ENCODE measurements around the gene HDGFL2.

The HDGFL2 gene

DNA sequence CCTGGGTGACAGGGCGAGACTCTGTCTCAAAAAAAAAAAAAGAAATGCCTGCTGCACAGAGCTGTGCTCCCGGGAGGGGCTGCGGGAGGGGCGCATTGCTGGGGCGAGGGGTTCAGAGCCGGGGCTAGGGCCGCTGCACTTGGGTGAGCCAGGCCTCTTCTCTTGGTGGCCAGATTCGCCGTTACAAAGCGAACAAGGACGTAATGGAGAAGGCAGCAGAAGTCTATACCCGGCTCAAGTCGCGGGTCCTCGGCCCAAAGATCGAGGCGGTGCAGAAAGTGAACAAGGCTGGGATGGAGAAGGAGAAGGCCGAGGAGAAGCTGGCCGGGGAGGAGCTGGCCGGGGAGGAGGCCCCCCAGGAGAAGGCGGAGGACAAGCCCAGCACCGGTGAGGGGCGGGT lies 27.2 kb downstream of the HDGFL2 start:
- Mint-ChIP-seq H3K27ac (peak overlapping the region; percentile 81), H3K4me3 (no peak overlapping the region), H3K36me3 (ENCODE audit: low read depth) (peaks cover 4% of the 10 kb centered on the region), H3K9me3 (no peaks in the 10 kb centered on the region), H3K27me3 (ENCODE audit: low read depth, poor library complexity) (no peaks in the 10 kb centered on the region), H3K4me1 (no peaks in the 10 kb centered on the region)
- no peak for DNase-seq
- TF ChIP-seq, protein P1, sequence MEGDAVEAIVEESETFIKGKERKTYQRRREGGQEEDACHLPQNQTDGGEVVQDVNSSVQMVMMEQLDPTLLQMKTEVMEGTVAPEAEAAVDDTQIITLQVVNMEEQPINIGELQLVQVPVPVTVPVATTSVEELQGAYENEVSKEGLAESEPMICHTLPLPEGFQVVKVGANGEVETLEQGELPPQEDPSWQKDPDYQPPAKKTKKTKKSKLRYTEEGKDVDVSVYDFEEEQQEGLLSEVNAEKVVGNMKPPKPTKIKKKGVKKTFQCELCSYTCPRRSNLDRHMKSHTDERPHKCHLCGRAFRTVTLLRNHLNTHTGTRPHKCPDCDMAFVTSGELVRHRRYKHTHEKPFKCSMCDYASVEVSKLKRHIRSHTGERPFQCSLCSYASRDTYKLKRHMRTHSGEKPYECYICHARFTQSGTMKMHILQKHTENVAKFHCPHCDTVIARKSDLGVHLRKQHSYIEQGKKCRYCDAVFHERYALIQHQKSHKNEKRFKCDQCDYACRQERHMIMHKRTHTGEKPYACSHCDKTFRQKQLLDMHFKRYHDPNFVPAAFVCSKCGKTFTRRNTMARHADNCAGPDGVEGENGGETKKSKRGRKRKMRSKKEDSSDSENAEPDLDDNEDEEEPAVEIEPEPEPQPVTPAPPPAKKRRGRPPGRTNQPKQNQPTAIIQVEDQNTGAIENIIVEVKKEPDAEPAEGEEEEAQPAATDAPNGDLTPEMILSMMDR (IDR thresholded peaks at IDR 0.05): no peak

DNA sequence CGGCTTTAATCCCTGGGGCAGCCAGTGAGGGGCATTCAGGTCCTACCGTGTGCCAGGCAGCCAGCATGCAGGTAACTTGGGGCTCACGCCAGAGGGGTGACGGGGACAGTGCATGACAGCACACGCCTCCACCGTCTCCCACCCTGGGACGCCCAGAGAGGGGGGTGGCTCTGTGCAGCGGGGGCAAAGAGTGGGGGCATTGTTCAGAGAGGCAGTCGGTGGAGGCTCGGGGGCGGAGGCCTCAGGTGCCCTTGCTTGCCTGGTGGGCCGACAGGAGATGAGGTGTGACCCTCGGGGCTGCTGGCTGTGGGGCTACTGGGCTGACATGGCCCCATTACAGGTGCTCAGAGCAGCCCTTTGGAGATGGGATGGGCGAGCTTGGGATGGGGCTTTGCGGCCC lies 27.8 kb downstream of the HDGFL2 start:
- H3K9me3 Mint-ChIP-seq: no peaks in the 10 kb centered on the region
- no peaks in the 10 kb centered on the region for H3K4me1 Mint-ChIP-seq
- no peak for DNase-seq
- TF ChIP-seq, protein P1 (IDR thresholded peaks at IDR 0.05): no peak
- peaks cover under 1% of the 10 kb centered on the region for H3K36me3 Mint-ChIP-seq (ENCODE audit: low read depth)
- no peak overlapping the region for H3K4me3 Mint-ChIP-seq
- no peaks in the 10 kb centered on the region for H3K27me3 Mint-ChIP-seq (ENCODE audit: low read depth, poor library complexity)
- no peak overlapping the region for H3K27ac Mint-ChIP-seq

DNA sequence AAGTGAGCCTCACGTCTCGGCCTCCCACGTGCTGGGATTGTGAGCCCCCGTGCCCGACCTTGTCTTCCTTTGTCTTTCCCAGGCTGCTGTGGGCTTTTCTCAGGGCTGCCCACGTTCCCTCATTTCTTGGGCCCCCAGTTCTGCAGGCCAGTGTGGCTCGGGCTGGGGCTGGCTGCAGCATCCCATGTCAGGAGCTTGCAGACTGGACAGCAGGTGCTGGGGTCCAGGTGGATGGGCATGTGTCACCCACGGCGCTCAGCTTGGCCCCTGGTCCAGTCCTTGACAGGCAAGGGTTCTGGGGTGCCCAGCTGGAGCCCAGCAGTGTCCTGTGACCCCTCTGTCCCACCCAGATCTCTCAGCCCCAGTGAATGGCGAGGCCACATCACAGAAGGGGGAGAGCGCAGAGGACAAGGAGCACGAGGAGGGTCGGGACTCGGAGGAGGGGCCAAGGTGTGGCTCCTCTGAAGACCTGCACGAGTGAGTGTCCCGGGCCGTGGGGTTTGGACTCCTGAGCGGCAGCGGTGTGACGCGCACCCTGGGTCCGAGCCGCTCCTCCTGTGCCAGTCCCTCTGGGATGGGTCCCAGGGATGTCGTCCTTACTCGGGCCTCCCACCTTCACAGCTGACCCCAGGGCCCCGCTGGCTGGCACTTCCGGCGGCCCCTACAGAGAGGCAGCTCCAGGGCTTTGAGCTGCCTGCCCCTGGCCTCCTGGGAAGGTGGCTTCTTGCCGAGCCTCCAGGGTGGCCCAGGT lies 28.9 kb downstream of the HDGFL2 start:
- no peaks in the 10 kb centered on the region for H3K9me3 Mint-ChIP-seq
- TF ChIP-seq, protein P1 (IDR thresholded peaks at IDR 0.05): no peak
- no peak for DNase-seq
- no peak overlapping the region for H3K27ac Mint-ChIP-seq
- H3K4me3 Mint-ChIP-seq: no peak overlapping the region
- no peaks in the 10 kb centered on the region for H3K27me3 Mint-ChIP-seq (ENCODE audit: low read depth, poor library complexity)
- H3K36me3 Mint-ChIP-seq (ENCODE audit: low read depth): peaks cover 9% of the 10 kb centered on the region
- H3K4me1 Mint-ChIP-seq: no peaks in the 10 kb centered on the region

DNA sequence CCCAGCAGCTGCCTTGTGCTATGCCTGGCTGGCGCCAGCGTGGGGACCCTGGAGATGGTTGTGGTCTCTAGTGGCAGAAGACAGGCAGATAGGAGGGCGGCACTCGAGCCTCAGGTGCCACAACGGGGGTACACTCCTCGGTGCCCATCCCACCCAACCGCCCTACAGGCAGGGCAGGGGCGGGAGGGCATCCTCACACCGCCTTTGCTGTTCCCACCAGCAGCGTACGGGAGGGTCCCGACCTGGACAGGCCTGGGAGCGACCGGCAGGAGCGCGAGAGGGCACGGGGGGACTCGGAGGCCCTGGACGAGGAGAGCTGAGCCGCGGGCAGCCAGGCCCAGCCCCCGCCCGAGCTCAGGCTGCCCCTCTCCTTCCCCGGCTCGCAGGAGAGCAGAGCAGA lies 29.6 kb downstream of the HDGFL2 start:
- Mint-ChIP-seq H3K27me3 (ENCODE audit: low read depth, poor library complexity) (no peaks in the 10 kb centered on the region), H3K9me3 (no peaks in the 10 kb centered on the region), H3K4me1 (no peaks in the 10 kb centered on the region), H3K4me3 (no peak overlapping the region), H3K27ac (no peak overlapping the region), H3K36me3 (ENCODE audit: low read depth) (peaks cover 16% of the 10 kb centered on the region)
- no peak for DNase-seq
- TF ChIP-seq, protein P1 (IDR thresholded peaks at IDR 0.05): no peak

DNA sequence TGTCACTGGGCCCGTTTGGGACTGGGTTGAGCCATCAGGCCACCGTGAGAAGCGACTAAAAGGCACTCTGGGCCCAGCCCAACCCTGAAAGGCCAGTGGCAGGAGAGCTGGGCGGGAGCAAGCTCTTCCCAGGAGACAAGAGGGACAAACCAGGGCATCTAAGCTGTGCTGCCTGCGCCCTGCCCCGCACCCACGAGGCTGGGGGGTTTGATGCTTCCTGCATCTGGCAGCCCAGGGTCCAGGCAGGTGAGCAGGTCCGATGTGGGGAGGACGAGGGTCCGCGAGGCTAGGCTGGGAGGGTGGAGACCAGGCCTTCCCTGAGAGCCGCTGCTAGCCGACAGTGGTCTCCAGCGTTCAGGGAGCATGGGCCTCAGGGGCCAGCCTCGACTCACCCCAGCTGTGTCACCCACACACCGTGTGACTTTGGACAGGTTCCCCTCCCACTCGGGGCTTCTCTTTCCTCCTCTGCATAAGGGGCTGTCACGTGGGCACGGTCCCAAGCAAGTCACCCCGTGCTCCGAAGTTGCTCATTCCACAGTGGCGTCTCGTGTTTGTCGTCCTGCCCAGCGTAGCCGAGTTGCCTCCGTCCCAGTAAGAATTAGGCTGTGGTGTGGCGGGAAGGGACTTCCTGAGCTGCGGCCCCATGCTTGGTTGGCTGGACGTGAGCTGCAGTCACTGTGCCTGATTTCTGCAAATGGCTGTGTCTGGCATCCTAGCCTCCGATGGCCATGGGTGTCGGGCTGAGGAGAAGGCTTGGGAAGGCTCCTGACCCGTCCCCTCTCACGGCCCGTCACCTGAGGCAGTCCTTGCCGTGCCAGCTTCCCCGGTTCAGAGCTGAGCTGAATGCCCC lies 30.4 kb downstream of the HDGFL2 start:
- Mint-ChIP-seq H3K4me1 (no peaks in the 10 kb centered on the region), H3K27me3 (ENCODE audit: low read depth, poor library complexity) (peaks cover 4% of the 10 kb centered on the region), H3K36me3 (ENCODE audit: low read depth) (peaks cover 24% of the 10 kb centered on the region), H3K4me3 (no peak overlapping the region), H3K9me3 (no peaks in the 10 kb centered on the region), H3K27ac (peak overlapping the region; percentile 77)
- DNase-seq: no peak
- TF ChIP-seq, protein P1 (IDR thresholded peaks at IDR 0.05): no peak
